ENCODE measurements around the gene MAN1C1.
"Not testable (repeated sequence)": the region's sequence is repeated elsewhere in the genome, so short reads cannot be mapped to it uniquely, and the experiment has no call there.

The MAN1C1 gene

GRCh38 chr1:25658791-25659431 lies 42.3 kb downstream of the MAN1C1 start:
- Histone ChIP-seq H3K9me3 (ENCODE audit: insufficient read depth, low read length) (no peaks in the 10 kb centered on the region), H3F3A (ENCODE audit: insufficient read depth) (no peaks in the 10 kb centered on the region), H4K20me1 (ENCODE audit: low read depth, low read length) (no peaks in the 10 kb centered on the region), H3K27me3 (ENCODE audit: low read length) (no peaks in the 10 kb centered on the region), H3K4me3 (ENCODE audit: insufficient read depth, low read length, poor library complexity, severe bottlenecking) (no peak overlapping the region), H3K27ac (ENCODE audit: low read depth, low read length) (no peak overlapping the region), H3K79me2 (ENCODE audit: insufficient read depth, low read length) (no peaks in the 10 kb centered on the region), H3K9me2 (replicated peaks; ENCODE audit: insufficient read depth, low read length) (no peaks in the 10 kb centered on the region), H3K9ac (ENCODE audit: low read length) (no peak overlapping the region), H3K4me2 (ENCODE audit: low read depth, low read length, poor library complexity, severe bottlenecking) (no peak overlapping the region), H3K36me3 (ENCODE audit: low read length) (no peaks in the 10 kb centered on the region), H2AFZ (ENCODE audit: low read depth, low read length, severe bottlenecking) (no peak overlapping the region)
- TF ChIP-seq CTCF (IDR thresholded peaks at IDR 0.05; ENCODE audit: insufficient read depth, low read length, poor library complexity, severe bottlenecking) (no peak), EZH2phosphoT487 (conservative IDR thresholded peaks at IDR 0.05; ENCODE audit: low read length) (no peak)

DNA sequence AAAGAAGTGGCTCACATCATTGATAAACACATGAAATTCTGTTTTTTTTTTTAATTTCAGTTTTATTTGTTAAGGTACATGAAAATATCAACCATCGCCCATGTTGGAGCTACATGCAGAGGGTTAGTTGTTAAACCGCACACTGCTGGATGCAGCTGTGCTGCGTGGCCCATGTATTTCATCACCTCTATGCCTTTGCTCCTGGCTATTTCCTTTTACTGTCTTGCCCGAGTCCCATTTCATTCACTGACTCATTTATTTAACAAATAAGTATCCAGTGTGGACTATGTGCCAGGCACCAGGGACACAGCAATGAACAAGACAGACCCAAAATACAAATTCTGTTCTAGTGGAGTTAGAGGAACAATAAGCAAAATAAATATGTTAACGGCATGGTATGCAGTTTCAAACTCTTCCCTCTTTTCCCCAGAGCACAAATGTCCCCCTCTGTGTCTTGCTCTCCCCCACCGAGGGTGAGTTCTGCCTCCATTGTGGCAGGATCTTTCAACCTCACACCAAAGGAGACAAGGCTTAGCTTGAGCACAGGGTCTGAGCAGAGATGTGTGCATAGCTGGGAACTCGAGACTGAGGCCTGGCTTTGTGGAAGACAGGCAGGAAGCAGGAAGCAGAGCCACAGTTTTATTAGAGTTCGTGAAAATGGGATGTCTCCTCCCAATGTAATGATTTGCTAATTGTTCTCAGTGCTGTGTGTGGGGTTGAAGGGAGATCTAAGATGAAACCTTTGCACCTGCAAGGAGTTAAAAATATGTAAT lies 44.6 kb downstream of the MAN1C1 start:
- no peak overlapping the region for H3K4me2 ChIP-seq (ENCODE audit: low read depth, low read length, poor library complexity, severe bottlenecking)
- H3K27ac ChIP-seq (ENCODE audit: low read depth, low read length) = no peak overlapping the region
- no peak overlapping the region for H3K9ac ChIP-seq (ENCODE audit: low read length)
- TF ChIP-seq CTCF (IDR thresholded peaks at IDR 0.05; ENCODE audit: insufficient read depth, low read length, poor library complexity, severe bottlenecking) = no peak
- no peak for TF ChIP-seq EZH2phosphoT487 (conservative IDR thresholded peaks at IDR 0.05; ENCODE audit: low read length)
- H3K27me3 ChIP-seq (ENCODE audit: low read length) = no peaks in the 10 kb centered on the region
- no peaks in the 10 kb centered on the region for H3K36me3 ChIP-seq (ENCODE audit: low read length)
- H3K4me3 ChIP-seq (ENCODE audit: insufficient read depth, low read length, poor library complexity, severe bottlenecking) = no peak overlapping the region
- H2AFZ ChIP-seq (ENCODE audit: low read depth, low read length, severe bottlenecking) = no peak overlapping the region
- no peaks in the 10 kb centered on the region for H3K9me3 ChIP-seq (ENCODE audit: insufficient read depth, low read length)
- H4K20me1 ChIP-seq (ENCODE audit: low read depth, low read length) = no peaks in the 10 kb centered on the region
- no peaks in the 10 kb centered on the region for H3F3A ChIP-seq (ENCODE audit: insufficient read depth)
- H3K79me2 ChIP-seq (ENCODE audit: insufficient read depth, low read length) = no peaks in the 10 kb centered on the region
- no peaks in the 10 kb centered on the region for H3K9me2 ChIP-seq (replicated peaks; ENCODE audit: insufficient read depth, low read length)

DNA sequence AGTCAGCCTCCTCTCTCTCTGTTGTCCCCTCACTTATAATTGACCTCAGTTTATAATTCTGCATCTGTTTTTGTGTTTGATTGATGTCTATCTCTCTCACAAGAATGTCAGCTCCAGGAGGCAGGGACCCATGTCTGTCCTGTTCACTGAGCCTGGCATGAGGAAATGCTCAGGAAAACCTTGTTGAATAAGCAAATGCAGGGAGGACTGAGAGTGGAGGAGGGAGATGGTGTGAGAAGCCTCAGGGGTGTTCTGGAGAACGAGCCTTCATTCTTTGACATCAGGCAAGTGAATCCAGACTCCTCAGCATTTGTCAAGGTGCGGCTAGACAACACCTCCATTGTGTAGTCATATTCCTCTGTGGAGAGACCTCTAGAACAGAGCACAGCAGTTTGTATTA lies 45.5 kb downstream of the MAN1C1 start:
- no peaks in the 10 kb centered on the region for H3K9me3 ChIP-seq (ENCODE audit: insufficient read depth, low read length)
- no peak overlapping the region for H2AFZ ChIP-seq (ENCODE audit: low read depth, low read length, severe bottlenecking)
- no peaks in the 10 kb centered on the region for H4K20me1 ChIP-seq (ENCODE audit: low read depth, low read length)
- no peak overlapping the region for H3K27ac ChIP-seq (ENCODE audit: low read depth, low read length)
- no peaks in the 10 kb centered on the region for H3K79me2 ChIP-seq (ENCODE audit: insufficient read depth, low read length)
- no peaks in the 10 kb centered on the region for H3K36me3 ChIP-seq (ENCODE audit: low read length)
- TF ChIP-seq EZH2phosphoT487 (conservative IDR thresholded peaks at IDR 0.05; ENCODE audit: low read length) = no peak
- TF ChIP-seq CTCF (IDR thresholded peaks at IDR 0.05; ENCODE audit: insufficient read depth, low read length, poor library complexity, severe bottlenecking) = no peak
- no peaks in the 10 kb centered on the region for H3K9me2 ChIP-seq (replicated peaks; ENCODE audit: insufficient read depth, low read length)
- H3K27me3 ChIP-seq (ENCODE audit: low read length) = no peaks in the 10 kb centered on the region
- H3F3A ChIP-seq (ENCODE audit: insufficient read depth) = no peaks in the 10 kb centered on the region
- H3K4me3 ChIP-seq (ENCODE audit: insufficient read depth, low read length, poor library complexity, severe bottlenecking) = no peak overlapping the region
- H3K4me2 ChIP-seq (ENCODE audit: low read depth, low read length, poor library complexity, severe bottlenecking) = no peak overlapping the region
- H3K9ac ChIP-seq (ENCODE audit: low read length) = no peak overlapping the region

DNA sequence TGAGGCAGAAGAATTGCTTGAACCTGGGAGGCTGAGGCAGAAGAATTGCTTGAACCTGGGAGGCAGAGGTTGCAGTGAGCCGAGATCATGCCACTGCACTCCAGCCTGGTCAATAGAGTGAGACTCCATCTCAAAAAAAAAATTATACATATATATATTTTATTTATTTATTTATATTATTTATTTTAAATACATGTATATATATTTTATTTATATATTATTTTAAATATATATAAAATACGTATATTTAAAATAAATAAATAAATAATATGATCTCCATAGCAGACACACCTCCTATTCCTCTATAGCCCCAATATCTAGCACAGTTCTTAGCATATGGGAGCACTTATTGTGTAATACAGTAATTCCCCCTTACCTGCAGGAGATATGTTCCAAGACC lies 46.4 kb downstream of the MAN1C1 start:
- H3F3A ChIP-seq (ENCODE audit: insufficient read depth); H3K9me3 ChIP-seq (ENCODE audit: insufficient read depth, low read length); H3K79me2 ChIP-seq (ENCODE audit: insufficient read depth, low read length); H4K20me1 ChIP-seq (ENCODE audit: low read depth, low read length); H3K4me3 ChIP-seq (ENCODE audit: insufficient read depth, low read length, poor library complexity, severe bottlenecking); H3K36me3 ChIP-seq (ENCODE audit: low read length); H2AFZ ChIP-seq (ENCODE audit: low read depth, low read length, severe bottlenecking); H3K9me2 ChIP-seq (replicated peaks; ENCODE audit: insufficient read depth, low read length); H3K9ac ChIP-seq (ENCODE audit: low read length); H3K27me3 ChIP-seq (ENCODE audit: low read length); H3K4me2 ChIP-seq (ENCODE audit: low read depth, low read length, poor library complexity, severe bottlenecking); H3K27ac ChIP-seq (ENCODE audit: low read depth, low read length): not testable (repeated sequence)
